ENCODE measurements around the gene CYP4A22.
"Not testable (repeated sequence)": the region's sequence is repeated elsewhere in the genome, so short reads cannot be mapped to it uniquely, and the experiment has no call there.

Gene CYP4A22

GRCh38 chr1:47147047-47147785, 10.0 kb downstream of the CYP4A22 start:
- H3K27ac ChIP-seq: no peak overlapping the region
- no peak for DNase-seq (ENCODE audit: low read depth, low spot score)

DNA sequence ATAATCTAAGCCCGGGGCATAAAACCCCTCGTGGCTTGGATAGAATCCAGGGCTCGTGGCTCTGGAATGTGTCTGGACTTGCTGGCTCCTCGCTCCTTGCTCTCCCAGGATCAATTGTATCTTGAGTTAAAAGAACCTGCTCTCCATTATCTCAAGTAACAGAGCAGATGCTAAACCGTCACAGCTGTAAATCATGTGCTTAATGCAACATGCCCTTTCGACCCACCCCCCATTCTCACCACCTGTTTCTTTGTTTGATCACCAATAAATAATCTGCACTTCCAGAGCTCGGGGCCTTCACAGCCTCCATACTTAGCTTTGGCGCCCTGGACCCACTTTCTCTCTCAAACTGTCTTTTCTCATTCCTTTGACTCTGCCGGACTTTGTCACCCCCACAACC, 11.9 kb downstream of the CYP4A22 start:
- not testable (repeated sequence) for DNase-seq (ENCODE audit: low read depth, low spot score)

GRCh38 chr1:47156457-47156856, 19.2 kb downstream of the CYP4A22 start:
- not testable (repeated sequence) for DNase-seq (ENCODE audit: low read depth, low spot score); H3K27ac ChIP-seq

More for the DNA sequence above, 11.9 kb downstream of the CYP4A22 start:
- H3K27ac ChIP-seq: not testable (repeated sequence)

- not testable (repeated sequence) for H3K27ac ChIP-seq; DNase-seq (ENCODE audit: low read depth, low spot score)
Measured at GRCh38 chr1:47157957-47158356, 20.7 kb downstream of the CYP4A22 start.

- no peak for DNase-seq (ENCODE audit: low read depth, low spot score)
- H3K27ac ChIP-seq: no peak overlapping the region
Measured at GRCh38 chr1:47160716-47161115, 23.5 kb downstream of the CYP4A22 start.

GRCh38 chr1:47161298-47162040, 24.2 kb downstream of the CYP4A22 start:
- no peak overlapping the region for H3K27ac ChIP-seq
- DNase-seq (ENCODE audit: low read depth, low spot score): no peak

DNA sequence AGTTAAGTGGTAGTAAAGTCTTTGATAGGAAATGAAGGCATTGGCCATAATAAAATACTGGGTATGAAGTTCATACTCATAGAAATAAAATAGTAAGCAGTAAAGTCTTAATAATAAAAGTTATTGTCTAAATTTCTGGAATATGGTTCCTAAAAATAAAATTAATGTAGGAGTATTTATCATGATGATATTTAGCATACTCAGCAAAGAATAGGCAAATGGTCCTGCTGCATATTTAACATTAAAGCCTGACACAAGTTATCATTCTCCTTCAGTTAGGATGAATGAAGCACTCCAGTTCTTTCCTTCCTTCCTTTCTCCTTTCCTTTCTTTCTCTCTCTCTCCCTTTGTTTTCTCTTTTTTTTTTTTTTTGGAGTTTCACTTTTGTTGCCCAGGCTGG, 27.3 kb downstream of the CYP4A22 start:
- no peak overlapping the region for H3K27ac ChIP-seq
- no peak for DNase-seq (ENCODE audit: low read depth, low spot score)

- no peak overlapping the region for H3K27ac ChIP-seq
Measured at GRCh38 chr1:47172782-47173181, 35.5 kb downstream of the CYP4A22 start.

GRCh38 chr1:47174656-47175020, 37.4 kb downstream of the CYP4A22 start:
- H3K27ac ChIP-seq: no peak overlapping the region
- no peak for DNase-seq (ENCODE audit: low read depth, low spot score)

More at GRCh38 chr1:47172782-47173181, 35.5 kb downstream of the CYP4A22 start:
- DNase-seq (ENCODE audit: low read depth, low spot score): no peak

GRCh38 chr1:47175227-47175934, 38.1 kb downstream of the CYP4A22 start:
- no peak overlapping the region for H3K27ac ChIP-seq
- peak; percentile 50 for DNase-seq (ENCODE audit: low read depth, low spot score)

DNA sequence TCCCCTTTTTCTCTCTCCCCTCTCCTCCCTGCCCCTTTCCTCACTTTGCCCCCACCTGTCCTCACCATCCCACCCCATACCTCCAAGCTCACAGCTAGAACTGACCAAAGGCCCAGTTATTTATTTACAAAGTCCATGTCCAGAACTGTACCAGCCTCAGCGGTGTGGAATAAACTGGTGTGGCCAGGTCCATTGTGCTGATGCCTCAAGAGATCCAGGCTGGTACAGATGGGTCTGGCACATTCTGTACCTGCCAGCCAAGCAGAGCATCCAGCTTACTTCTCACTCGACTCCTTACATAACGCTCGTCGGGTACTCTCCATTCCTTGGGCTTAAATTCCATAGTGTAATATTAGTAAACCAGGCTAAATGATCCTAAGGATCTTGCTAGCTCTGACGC, 40.8 kb downstream of the CYP4A22 start:
- no peak for DNase-seq (ENCODE audit: low read depth, low spot score)

GRCh38 chr1:47178654-47179016, 41.4 kb downstream of the CYP4A22 start:
- H3K27ac ChIP-seq: no peak overlapping the region
- no peak for DNase-seq (ENCODE audit: low read depth, low spot score)

More for the DNA sequence above, 40.8 kb downstream of the CYP4A22 start:
- no peak overlapping the region for H3K27ac ChIP-seq

DNA sequence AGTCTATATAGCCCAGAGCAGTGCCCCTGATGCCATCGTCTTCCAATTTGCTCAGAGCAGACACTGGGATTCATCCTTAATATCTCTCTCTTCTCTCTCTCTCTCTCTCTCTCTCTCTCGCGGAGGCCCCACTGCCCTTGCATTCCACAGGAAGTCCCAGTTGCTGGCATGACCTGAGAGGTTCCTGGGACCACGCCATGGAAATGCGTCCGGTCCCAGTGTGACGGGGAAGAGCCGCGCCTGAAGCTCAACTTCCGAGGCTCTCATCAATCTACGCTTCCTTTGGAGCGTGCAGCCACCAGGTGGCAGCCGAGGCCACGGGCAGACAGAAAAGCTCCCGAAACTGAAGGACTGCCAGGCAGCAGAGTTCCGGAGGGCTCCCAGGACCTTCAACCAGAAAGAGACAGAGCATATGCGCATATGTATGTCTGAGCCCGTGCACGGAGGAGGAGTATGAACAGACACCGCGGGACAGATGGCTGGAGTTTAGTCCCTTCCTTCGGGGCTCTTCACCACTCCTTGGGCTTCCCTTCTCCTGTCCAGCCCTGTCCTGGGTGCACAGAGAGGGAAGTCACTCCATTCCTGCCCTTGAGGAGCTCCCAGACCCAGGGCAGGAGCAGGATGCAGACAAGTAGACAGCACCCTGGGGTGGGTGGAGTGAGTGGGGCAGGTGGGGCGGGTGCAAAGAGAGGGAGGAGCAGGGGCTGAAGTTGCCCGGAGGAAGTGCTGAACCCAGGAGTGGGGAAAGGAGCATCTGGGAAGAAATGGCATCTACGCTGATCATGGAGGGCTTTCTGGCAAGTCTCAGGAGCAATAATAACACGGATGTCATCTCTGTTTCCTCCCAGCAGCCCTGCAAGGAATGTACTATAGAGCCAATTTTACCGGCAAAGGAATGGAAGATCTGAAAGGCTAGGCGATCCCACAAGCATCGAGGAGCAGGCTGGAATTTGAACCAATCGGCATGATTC, 42.1 kb downstream of the CYP4A22 start:
- DNase-seq (ENCODE audit: low read depth, low spot score): peak; percentile 78
- peak overlapping the region; percentile 51 for H3K27ac ChIP-seq

- peak overlapping the region; percentile 51 for H3K27ac ChIP-seq
- no peak for DNase-seq (ENCODE audit: low read depth, low spot score)
Measured at GRCh38 chr1:47179988-47180563, 42.8 kb downstream of the CYP4A22 start.

GRCh38 chr1:47180603-47181094, 43.4 kb downstream of the CYP4A22 start:
- no peak overlapping the region for H3K27ac ChIP-seq
- no peak for DNase-seq (ENCODE audit: low read depth, low spot score)

- DNase-seq (ENCODE audit: low read depth, low spot score): no peak
- no peak overlapping the region for H3K27ac ChIP-seq
Measured at GRCh38 chr1:47181095-47181954, 44.1 kb downstream of the CYP4A22 start.

GRCh38 chr1:47181955-47182675, 44.9 kb downstream of the CYP4A22 start:
- DNase-seq (ENCODE audit: low read depth, low spot score): no peak
- H3K27ac ChIP-seq: no peak overlapping the region
